Natural killer cell treated with Interleukin-12 subunit alpha and Interleukin-12 subunit beta and Interleukin-15 and Interleukin-18, amount 100 ng/mL, for 72 hours (primary cell): ENCODE measurements around the gene HPCAL1. TPM values are rescaled to one million over a fixed set of nuclear protein-coding genes. Genes with fewer than 3 reads are reported as not detected.
A peak's percentile ranks its signal among the peaks of the same experiment; 100 is the strongest.

Experiments
- ATAC-seq, 2 donors: fragments of 150-1000 bp; cut with Tn5 transposase in 1 of 2; sonication (Bioruptor Pico), chemical (Tn5 transposase) in 1 of 2; 2 replicates each; pipeline ENCODE4 v1.10.0; 2021
- DNase-seq: peaks from one replicate; pipeline ENCODE4 v3.0.0; 2022; ENCODE audit warnings: low spot score
- H3K27ac Mint-ChIP-seq, 2 donors: 1 replicate in 1 of 2; 2 replicates in 1 of 2; pipeline ENCODE4 v1.8.0; 2022; ENCODE audit warnings: mixed read lengths in 2 of 2, mild to moderate bottlenecking in 1 of 2, moderate library complexity in 1 of 2
- H3K27me3 Mint-ChIP-seq, 2 donors: 1 replicate in 1 of 2; 2 replicates in 1 of 2; pipeline ENCODE4 v1.8.0; 2022; ENCODE audit warnings: mixed read lengths in 2 of 2
- H3K36me3 Mint-ChIP-seq: one replicate; pipeline ENCODE4 v1.8.0; 2022; ENCODE audit warnings: mixed read lengths
- H3K4me1 Mint-ChIP-seq, 2 donors: 1 replicate in 1 of 2; 2 replicates in 1 of 2; pipeline ENCODE4 v1.8.0; 2022; ENCODE audit warnings: low read depth in 2 of 2, mixed read lengths in 2 of 2, mild to moderate bottlenecking in 1 of 2
- H3K4me3 Mint-ChIP-seq: one replicate; pipeline ENCODE4 v1.8.0; 2022; ENCODE audit warnings: mixed read lengths
- H3K9me3 Mint-ChIP-seq: 2 replicates; pipeline ENCODE4 v1.8.0; 2022; ENCODE audit warnings: mixed read lengths
- total RNA-seq, 2 donors: library from RNA; stranded (reverse); gene quantifications; one replicate each; pipeline ENCODE4 v1.2.3, GENCODE V29; 2022

HPCAL1 gene
- total RNA-seq, 2 donors from 2014 or later: 13.8 to 19.0 TPM

DNA sequence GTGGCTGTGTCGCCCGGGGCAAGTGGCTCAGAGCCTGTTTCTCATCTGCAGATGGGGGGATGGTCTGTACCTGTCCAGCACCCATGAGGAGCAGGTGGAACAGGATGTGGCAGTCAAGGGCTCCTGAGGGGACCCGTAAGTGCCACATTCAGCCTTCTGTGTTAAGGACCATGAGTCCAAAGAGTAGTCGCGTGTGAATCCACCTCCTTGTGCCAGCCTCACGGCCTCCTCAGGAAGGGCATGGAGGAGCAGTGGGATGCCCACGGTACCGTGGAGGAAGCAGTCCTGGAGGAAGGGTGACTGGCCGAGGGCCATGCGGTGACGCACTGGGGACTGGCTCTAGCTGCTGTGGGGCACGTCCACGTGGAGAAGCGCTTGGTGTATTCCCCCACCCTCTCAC, 84.3 kb downstream of the HPCAL1 start:
- Mint-ChIP-seq H3K4me1 (peaks cover 23% of the 10 kb centered on the region in 2 donors), H3K27ac (no peak overlapping the region), H3K9me3 (no peaks in the 10 kb centered on the region), H3K4me3 (no peak overlapping the region), H3K27me3 (no peaks in the 10 kb centered on the region), H3K36me3 (no peaks in the 10 kb centered on the region)
- ATAC-seq (no peak), DNase-seq (no peak)

DNA sequence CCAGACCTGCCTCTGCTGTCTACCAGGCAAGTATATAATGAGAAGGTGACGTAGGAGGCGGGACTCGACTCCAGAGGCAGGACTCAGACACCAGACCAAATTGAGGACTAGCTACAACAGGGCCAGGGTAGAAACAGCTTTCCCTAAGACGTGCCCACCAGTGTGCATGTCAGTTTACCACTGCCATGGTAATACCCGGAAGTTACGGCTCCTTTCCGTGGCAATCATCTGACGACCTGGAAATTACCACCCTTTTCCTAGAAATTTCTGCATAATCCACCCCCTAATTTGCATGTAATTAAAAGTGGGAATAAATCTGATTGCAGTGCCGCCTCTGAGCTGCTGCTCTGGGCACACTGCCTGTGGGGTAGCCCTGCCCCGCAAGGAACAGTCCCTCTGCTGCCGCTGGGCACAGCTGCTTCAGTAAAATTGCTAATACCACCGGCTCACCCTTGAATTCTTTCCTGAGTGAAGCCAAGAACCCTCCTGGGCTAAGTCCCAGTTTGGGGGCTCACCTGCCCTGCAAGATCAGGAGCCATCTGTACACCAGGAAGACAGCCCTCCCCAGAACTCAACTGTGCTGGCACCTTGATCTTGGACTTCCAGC, 86.4 kb downstream of the HPCAL1 start:
- no peaks in the 10 kb centered on the region for H3K36me3 Mint-ChIP-seq
- ATAC-seq: no peak
- H3K4me3 Mint-ChIP-seq: no peak overlapping the region
- peak overlapping the region in 1 of 2 donors; percentile 8 for H3K27ac Mint-ChIP-seq
- no peaks in the 10 kb centered on the region for H3K27me3 Mint-ChIP-seq
- no peak for DNase-seq
- peaks cover 8 to 13% of the 10 kb centered on the region in 2 donors for H3K4me1 Mint-ChIP-seq
- no peaks in the 10 kb centered on the region for H3K9me3 Mint-ChIP-seq

DNA sequence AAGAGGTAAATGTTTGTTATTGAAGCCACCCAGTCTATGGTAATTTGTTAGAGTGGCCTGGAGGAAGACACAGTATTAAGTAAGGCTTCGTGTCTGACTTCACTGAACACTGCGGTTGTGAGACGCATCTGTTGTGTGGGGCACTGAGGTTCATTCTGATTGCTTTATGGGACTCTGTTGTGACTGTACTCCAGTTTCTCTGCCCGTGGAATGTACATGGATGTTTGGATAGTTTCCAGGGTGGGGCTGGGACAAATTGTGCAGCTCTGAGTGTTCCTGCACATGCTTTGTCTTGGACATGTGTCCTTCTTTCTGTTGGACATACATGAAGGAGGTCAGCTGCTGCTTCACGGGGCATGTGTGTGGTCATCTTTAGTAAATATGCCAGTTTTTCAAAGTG, 86.9 kb downstream of the HPCAL1 start:
- Mint-ChIP-seq H3K4me3 (no peak overlapping the region), H3K4me1 (peaks cover 8 to 13% of the 10 kb centered on the region in 2 donors), H3K36me3 (no peaks in the 10 kb centered on the region), H3K27ac (peak overlapping the region in 1 of 2 donors; percentile 8), H3K9me3 (no peaks in the 10 kb centered on the region), H3K27me3 (no peaks in the 10 kb centered on the region)
- ATAC-seq (no peak), DNase-seq (no peak)

DNA sequence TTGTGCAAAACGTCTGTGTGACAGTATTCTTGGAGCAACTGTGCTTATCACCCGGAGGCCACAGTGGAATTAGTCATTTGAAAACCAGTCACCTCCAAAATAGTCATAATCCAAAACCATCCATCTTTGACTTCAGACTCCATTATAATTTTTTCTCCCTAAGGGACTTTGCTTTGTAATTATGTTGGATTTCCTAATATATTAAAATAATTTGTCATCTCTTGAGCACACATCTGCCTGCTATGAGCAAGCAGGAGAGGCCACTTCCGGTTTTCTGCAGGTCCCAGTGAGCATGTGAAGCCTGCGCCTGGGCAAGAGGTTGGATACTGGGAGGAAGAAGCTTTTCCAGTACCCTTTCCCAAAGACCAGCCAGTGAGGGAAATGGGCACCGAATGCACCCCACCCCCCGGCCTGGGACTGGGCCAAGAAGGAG, 87.7 kb downstream of the HPCAL1 start:
- no peak overlapping the region for H3K27ac Mint-ChIP-seq
- DNase-seq: no peak

DNA sequence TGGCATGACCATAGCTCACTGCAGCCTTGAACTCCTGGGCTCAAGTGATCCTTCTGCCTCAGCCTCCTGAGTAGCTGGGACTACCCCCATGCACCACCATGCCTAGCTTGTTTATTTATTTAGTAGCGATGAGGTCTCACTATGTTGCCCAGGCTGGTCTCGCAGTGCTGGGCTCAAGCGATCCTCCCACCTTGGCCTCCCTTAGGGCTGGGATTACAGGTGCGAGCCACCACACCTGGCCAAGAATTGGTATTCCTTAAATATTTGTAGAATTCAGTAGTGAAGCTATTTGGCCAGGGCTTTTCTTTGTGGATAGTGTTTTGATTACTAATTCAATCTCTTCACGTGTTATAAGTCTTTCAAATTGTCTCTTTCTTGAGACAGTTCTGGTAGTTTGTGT, 89.4 kb downstream of the HPCAL1 start:
- no peak for ATAC-seq
- no peak overlapping the region for H3K27ac Mint-ChIP-seq
- H3K36me3 Mint-ChIP-seq: no peaks in the 10 kb centered on the region
- H3K9me3 Mint-ChIP-seq: no peaks in the 10 kb centered on the region
- no peak overlapping the region for H3K4me3 Mint-ChIP-seq
- DNase-seq: no peak
- H3K27me3 Mint-ChIP-seq: no peaks in the 10 kb centered on the region
- peaks cover 17 to 18% of the 10 kb centered on the region in 2 donors for H3K4me1 Mint-ChIP-seq

More for the DNA sequence above, 87.7 kb downstream of the HPCAL1 start:
- peaks cover 10 to 14% of the 10 kb centered on the region in 2 donors for H3K4me1 Mint-ChIP-seq
- no peak overlapping the region for H3K4me3 Mint-ChIP-seq
- no peaks in the 10 kb centered on the region for H3K36me3 Mint-ChIP-seq
- no peaks in the 10 kb centered on the region for H3K27me3 Mint-ChIP-seq
- H3K9me3 Mint-ChIP-seq: no peaks in the 10 kb centered on the region
- no peak for ATAC-seq

DNA sequence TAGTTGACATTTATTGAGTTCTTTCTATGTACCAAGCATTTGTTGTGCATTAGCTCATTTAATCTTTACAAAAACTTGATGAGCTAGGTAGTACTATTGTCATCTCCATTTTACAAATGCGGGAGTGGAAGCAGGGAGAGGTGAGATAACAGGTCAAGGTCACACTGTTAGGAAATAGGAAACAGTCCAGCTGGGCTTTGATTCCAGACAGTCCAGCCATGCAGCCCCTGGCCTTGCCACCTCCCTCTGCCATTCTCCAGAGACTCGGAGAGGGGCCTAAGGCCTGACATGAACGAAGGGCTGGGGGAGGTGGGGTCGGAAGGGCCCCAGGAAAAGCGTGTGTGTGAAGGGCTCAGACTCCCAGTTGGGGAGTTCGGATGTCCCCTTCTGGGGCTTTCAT, 89.8 kb downstream of the HPCAL1 start:
- peaks cover 16 to 17% of the 10 kb centered on the region in 2 donors for H3K4me1 Mint-ChIP-seq
- no peak overlapping the region for H3K27ac Mint-ChIP-seq
- H3K36me3 Mint-ChIP-seq: no peaks in the 10 kb centered on the region
- H3K27me3 Mint-ChIP-seq: no peaks in the 10 kb centered on the region
- DNase-seq: no peak
- H3K9me3 Mint-ChIP-seq: no peaks in the 10 kb centered on the region
- H3K4me3 Mint-ChIP-seq: no peak overlapping the region
- no peak for ATAC-seq

GRCh38 chr2:10392951-10393639, 90.4 kb downstream of the HPCAL1 start:
- H3K27ac Mint-ChIP-seq: no peak overlapping the region
- ATAC-seq (no peak), DNase-seq (no peak)
- H3K4me3 Mint-ChIP-seq: no peak overlapping the region
- H3K9me3 Mint-ChIP-seq: no peaks in the 10 kb centered on the region
- H3K4me1 Mint-ChIP-seq: peaks cover 17% of the 10 kb centered on the region in 2 donors
- no peaks in the 10 kb centered on the region for H3K27me3 Mint-ChIP-seq
- no peaks in the 10 kb centered on the region for H3K36me3 Mint-ChIP-seq

DNA sequence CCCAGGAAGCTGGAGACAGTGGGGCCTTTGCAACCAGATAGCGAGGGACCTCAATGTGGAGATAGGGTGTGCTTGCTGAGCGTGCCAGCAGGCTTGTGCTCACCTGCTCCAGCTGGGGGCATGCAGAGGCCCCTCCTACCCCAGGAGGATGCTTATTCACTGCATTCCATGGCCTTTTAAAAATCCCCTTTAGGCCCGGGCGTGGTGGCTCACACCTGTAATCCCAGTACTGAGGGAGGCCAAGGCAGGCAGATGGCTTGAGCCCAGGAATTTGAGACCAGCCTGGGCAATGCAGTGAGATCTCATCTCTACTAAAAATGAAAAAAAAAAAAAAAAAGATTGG, 90.9 kb downstream of the HPCAL1 start:
- no peaks in the 10 kb centered on the region for H3K36me3 Mint-ChIP-seq
- no peak for ATAC-seq
- H3K4me1 Mint-ChIP-seq: peaks cover 17% of the 10 kb centered on the region in 2 donors
- H3K27ac Mint-ChIP-seq: no peak overlapping the region
- no peak for DNase-seq
- H3K4me3 Mint-ChIP-seq: no peak overlapping the region
- no peaks in the 10 kb centered on the region for H3K9me3 Mint-ChIP-seq
- no peaks in the 10 kb centered on the region for H3K27me3 Mint-ChIP-seq

- Mint-ChIP-seq H3K4me1 (peaks cover 23 to 30% of the 10 kb centered on the region in 2 donors), H3K27me3 (no peaks in the 10 kb centered on the region), H3K4me3 (no peak overlapping the region), H3K9me3 (no peaks in the 10 kb centered on the region), H3K36me3 (no peaks in the 10 kb centered on the region), H3K27ac (no peak overlapping the region)
- ATAC-seq (no peak), DNase-seq (no peak)
These were observed 93.2 kb downstream of the HPCAL1 start for GRCh38 chr2:10395893-10396292.

- H3K27ac Mint-ChIP-seq: no peak overlapping the region
- H3K4me3 Mint-ChIP-seq: no peak overlapping the region
- peaks cover 28 to 35% of the 10 kb centered on the region in 2 donors for H3K4me1 Mint-ChIP-seq
- ATAC-seq (no peak), DNase-seq (no peak)
- no peaks in the 10 kb centered on the region for H3K27me3 Mint-ChIP-seq
- no peaks in the 10 kb centered on the region for H3K9me3 Mint-ChIP-seq
- H3K36me3 Mint-ChIP-seq: no peaks in the 10 kb centered on the region
These were observed 93.8 kb downstream of the HPCAL1 start for GRCh38 chr2:10396464-10396863.

- no peak overlapping the region for H3K27ac Mint-ChIP-seq
- H3K4me1 Mint-ChIP-seq: peaks cover 31 to 34% of the 10 kb centered on the region in 2 donors
- H3K36me3 Mint-ChIP-seq: no peaks in the 10 kb centered on the region
These were observed 94.7 kb downstream of the HPCAL1 start for GRCh38 chr2:10397297-10397875.

DNA sequence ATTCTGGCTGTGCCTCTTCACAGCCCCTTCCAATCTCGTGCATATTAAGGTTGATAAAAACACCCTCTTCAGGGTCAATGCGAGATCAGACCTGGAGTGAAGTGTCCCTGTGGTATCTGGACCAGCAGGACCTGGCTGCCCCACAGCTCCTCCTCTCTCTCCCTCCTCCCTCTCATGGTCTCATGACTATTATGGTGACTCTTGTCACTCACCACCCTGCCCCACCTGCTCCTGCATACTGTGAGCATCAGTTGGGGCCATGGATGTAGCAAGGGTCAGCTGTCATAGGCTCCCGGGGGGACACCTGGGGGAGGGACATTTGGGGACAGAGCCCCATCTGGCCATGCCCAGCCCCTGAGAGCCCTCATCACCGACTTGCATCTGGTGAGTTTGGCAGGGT, 95.2 kb downstream of the HPCAL1 start:
- DNase-seq: no peak
- Mint-ChIP-seq H3K9me3 (no peaks in the 10 kb centered on the region), H3K4me1 (peaks cover 31 to 34% of the 10 kb centered on the region in 2 donors), H3K27me3 (no peaks in the 10 kb centered on the region), H3K36me3 (no peaks in the 10 kb centered on the region), H3K27ac (no peak overlapping the region), H3K4me3 (no peak overlapping the region)
- ATAC-seq: no peak

More at GRCh38 chr2:10397297-10397875, 94.7 kb downstream of the HPCAL1 start:
- Mint-ChIP-seq H3K9me3 (no peaks in the 10 kb centered on the region), H3K4me3 (no peak overlapping the region), H3K27me3 (no peaks in the 10 kb centered on the region)
- ATAC-seq (no peak), DNase-seq (no peak)

- Mint-ChIP-seq H3K27ac (peak overlapping the region; percentile 53 to 54), H3K36me3 (no peaks in the 10 kb centered on the region), H3K9me3 (no peaks in the 10 kb centered on the region), H3K27me3 (no peaks in the 10 kb centered on the region), H3K4me1 (peaks cover 31 to 34% of the 10 kb centered on the region in 2 donors), H3K4me3 (no peak overlapping the region)
- ATAC-seq (no peak), DNase-seq (no peak)
These were observed 95.8 kb downstream of the HPCAL1 start for GRCh38 chr2:10398496-10398895.

DNA sequence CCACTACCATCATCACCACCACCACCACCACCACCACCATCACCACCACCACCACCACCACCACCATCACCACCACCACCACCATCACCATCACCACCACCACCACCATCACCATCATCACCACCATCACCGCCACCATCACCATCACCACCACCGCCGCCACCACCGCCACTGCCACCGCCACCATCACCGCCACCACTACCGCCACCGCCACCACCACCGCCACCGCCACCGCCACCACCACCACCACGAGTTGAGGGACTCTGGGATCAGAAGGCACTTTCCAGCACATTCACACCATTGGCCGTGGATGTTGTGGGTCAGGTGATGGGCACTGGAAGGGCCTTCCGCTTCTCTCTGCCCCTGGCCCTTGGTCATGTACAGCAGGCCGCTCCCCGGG, 96.7 kb downstream of the HPCAL1 start:
- Mint-ChIP-seq H3K36me3 (no peaks in the 10 kb centered on the region), H3K4me1 (peaks cover 31 to 37% of the 10 kb centered on the region in 2 donors), H3K27ac (peak overlapping the region; percentile 67 to 78), H3K4me3 (no peak overlapping the region), H3K27me3 (no peaks in the 10 kb centered on the region), H3K9me3 (no peaks in the 10 kb centered on the region)
- ATAC-seq (no peak), DNase-seq (no peak)
